HEK293 (cell line): ENCODE data around the gene TLNRD1.

Experiments used
- CTCF ChIA-PET: fragments of 350-600 bp; formaldehyde crosslinking; extraction: SDS; loops from one replicate; lab custom pipeline; 2021; ENCODE audit warnings: antibody characterized with exemption; lab: Yijun Ruan, JAX
- POLR2A ChIA-PET: fragments of 300-600 bp; formaldehyde crosslinking; extraction: SDS; loops from one replicate; lab custom pipeline; 2020; ENCODE audit warnings: antibody characterized with exemption, inconsistent platforms; lab: Yijun Ruan, JAX
- H3K27ac ChIP-seq: fragments of 200-500 bp; sonication (Bioruptor generic); 2 replicates; pipeline ENCODE4 v1.5.1; 2014; ENCODE audit warnings: low read depth, low read length, control low read depth, inconsistent platforms; ENCODE audit errors: extremely low read depth
- H3K36me3 ChIP-seq, 2 experiments: fragments of 200-500 bp in 1 of 2; sonication (Bioruptor generic) in 1 of 2; 1 replicate in 1 of 2; 2 replicates in 1 of 2; pipeline ENCODE4 v1.5.1; 2014 to 2017; ENCODE audit warnings: inconsistent platforms in 2 of 2, low read length in 2 of 2; ENCODE audit not compliant: control insufficient read depth in 2 of 2, insufficient read depth in 1 of 2
- H3K4me1 ChIP-seq: fragments of 200-500 bp; sonication (Bioruptor generic); 2 replicates; pipeline ENCODE4 v1.5.1; 2014; ENCODE audit warnings: mild to moderate bottlenecking, low read length, inconsistent platforms; ENCODE audit not compliant: control insufficient read depth, insufficient read depth
- H3K4me3 ChIP-seq: 2 replicates; pipeline ENCODE4 v1.5.1; 2011; ENCODE audit warnings: low read depth, mild to moderate bottlenecking, control low read depth, low read length, moderate library complexity
- H3K9me3 ChIP-seq: fragments of 200-500 bp; sonication (Bioruptor generic); 2 replicates; pipeline ENCODE4 v1.5.1; 2014; ENCODE audit warnings: low read depth, low read length, inconsistent platforms; ENCODE audit not compliant: control insufficient read depth, insufficient read depth
- GLI4 ChIP-seq: fragments of 450-650 bp; formaldehyde crosslinking; IDR thresholded peaks from 2 replicates; pipeline ENCODE4 v1.5.1; 2016; ENCODE audit warnings: missing biosample characterization, missing genetic modification characterization
- ZFP69B ChIP-seq: fragments of 450-650 bp; formaldehyde crosslinking; IDR thresholded peaks from 2 replicates; pipeline ENCODE4 v1.5.1; 2016; ENCODE audit warnings: missing biosample characterization, missing genetic modification characterization
- ZIC2 ChIP-seq: fragments of 450-650 bp; formaldehyde crosslinking; IDR thresholded peaks from 2 replicates; pipeline ENCODE4 v1.5.1; 2016; ENCODE audit warnings: missing biosample characterization, missing genetic modification characterization
- ZNF133 ChIP-seq: fragments of 450-650 bp; formaldehyde crosslinking; IDR thresholded peaks from 2 replicates; pipeline ENCODE4 v1.5.1; 2016; ENCODE audit warnings: missing biosample characterization, missing genetic modification characterization
- ZNF157 ChIP-seq: fragments of 450-650 bp; formaldehyde crosslinking; IDR thresholded peaks from 2 replicates; pipeline ENCODE4 v1.5.1; 2016; ENCODE audit warnings: missing biosample characterization, missing genetic modification characterization
- ZNF16 ChIP-seq: fragments of 450-650 bp; formaldehyde crosslinking; IDR thresholded peaks from 2 replicates; pipeline ENCODE4 v1.5.1; 2016; ENCODE audit warnings: low read depth, missing biosample characterization, missing genetic modification characterization
- ZNF423 ChIP-seq: fragments of 450-650 bp; formaldehyde crosslinking; IDR thresholded peaks from 2 replicates; pipeline ENCODE4 v1.5.1; 2016; ENCODE audit warnings: missing biosample characterization, missing genetic modification characterization
- ZNF48 ChIP-seq: fragments of 450-650 bp; formaldehyde crosslinking; IDR thresholded peaks from 2 replicates; pipeline ENCODE4 v1.5.1; 2016; ENCODE audit warnings: missing biosample characterization, missing genetic modification characterization
- ZNF514 ChIP-seq: fragments of 450-650 bp; formaldehyde crosslinking; IDR thresholded peaks from 2 replicates; pipeline ENCODE4 v1.5.1; 2016; ENCODE audit warnings: missing biosample characterization, missing genetic modification characterization
- ZNF548 ChIP-seq: fragments of 450-650 bp; formaldehyde crosslinking; IDR thresholded peaks from 2 replicates; pipeline ENCODE4 v1.5.1; 2016; ENCODE audit warnings: missing biosample characterization, missing genetic modification characterization
- ZNF626 ChIP-seq: fragments of 450-650 bp; sonication (Bioruptor Pico); formaldehyde crosslinking; IDR thresholded peaks from 2 replicates; pipeline ENCODE4 v1.5.1; 2018; ENCODE audit warnings: missing biosample characterization, missing genetic modification characterization, inconsistent platforms
- ZNF76 ChIP-seq: fragments of 450-650 bp; formaldehyde crosslinking; IDR thresholded peaks from 2 replicates; pipeline ENCODE4; 2016; ENCODE audit warnings: low read depth, missing biosample characterization, missing genetic modification characterization, borderline replicate concordance
- ZNF777 ChIP-seq: fragments of 450-650 bp; formaldehyde crosslinking; IDR thresholded peaks from 2 replicates; pipeline ENCODE4 v1.5.1; 2017; ENCODE audit warnings: missing biosample characterization, missing genetic modification characterization, borderline replicate concordance
- ZNF791 ChIP-seq: fragments of 450-650 bp; formaldehyde crosslinking; IDR thresholded peaks from 2 replicates; pipeline ENCODE4 v1.5.1; 2016; ENCODE audit warnings: missing biosample characterization, missing genetic modification characterization
- TF ChIP-seq, protein P1 (sequence below): fragments of 450-650 bp; IDR thresholded peaks from 2 replicates; pipeline ENCODE4 v1.5.1; 2018; ENCODE audit warnings: missing biosample characterization, mild to moderate bottlenecking, missing genetic modification characterization
- TF ChIP-seq, protein P2 (sequence below): fragments of 450-650 bp; formaldehyde crosslinking; IDR thresholded peaks from 2 replicates; pipeline ENCODE4 v1.5.1; 2016; ENCODE audit warnings: missing biosample characterization, missing genetic modification characterization
- TF ChIP-seq, protein P3 (sequence below): fragments of 450-650 bp; formaldehyde crosslinking; IDR thresholded peaks from 2 replicates; pipeline ENCODE4 v1.5.0; 2017; ENCODE audit warnings: missing biosample characterization, missing genetic modification characterization, borderline replicate concordance

Gene TLNRD1

DNA sequence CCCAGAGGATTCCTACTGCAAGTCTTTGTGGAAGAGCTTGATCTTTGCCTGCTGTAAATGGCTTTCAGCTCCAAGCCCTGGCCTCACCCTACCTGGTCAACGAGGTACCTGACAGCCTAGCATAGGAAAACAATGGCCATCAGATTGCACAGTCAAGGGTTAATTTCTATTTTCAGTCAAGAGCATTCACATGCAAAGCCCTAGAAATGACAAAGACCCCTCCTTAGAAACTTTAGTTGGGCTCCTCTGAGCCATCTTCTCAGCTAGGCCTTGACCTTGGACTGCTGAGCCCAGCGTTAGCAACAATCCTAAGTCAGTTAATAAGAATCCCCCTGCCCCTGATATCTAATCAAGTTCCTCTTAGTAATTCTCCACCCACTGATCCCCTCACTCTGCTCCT is 29.6 kb upstream of the TLNRD1 start:
- TF ChIP-seq ZNF791 (tag by site-specific recombination) (no peak), ZNF48 (tag by site-specific recombination) (no peak), ZIC2 (tag by site-specific recombination) (no peak), ZNF777 (tag by site-specific recombination) (no peak), GLI4 (tag by site-specific recombination) (no peak), ZNF514 (tag by site-specific recombination) (no peak), ZNF423 (tag by site-specific recombination) (no peak), ZNF133 (no peak), ZNF626 (tag by site-specific recombination) (no peak), ZNF157 (tag by site-specific recombination) (no peak), ZNF548 (tag by site-specific recombination) (no peak), ZNF16 (tag by site-specific recombination) (no peak), ZFP69B (tag by site-specific recombination) (no peak)
- TF ChIP-seq, protein P1, sequence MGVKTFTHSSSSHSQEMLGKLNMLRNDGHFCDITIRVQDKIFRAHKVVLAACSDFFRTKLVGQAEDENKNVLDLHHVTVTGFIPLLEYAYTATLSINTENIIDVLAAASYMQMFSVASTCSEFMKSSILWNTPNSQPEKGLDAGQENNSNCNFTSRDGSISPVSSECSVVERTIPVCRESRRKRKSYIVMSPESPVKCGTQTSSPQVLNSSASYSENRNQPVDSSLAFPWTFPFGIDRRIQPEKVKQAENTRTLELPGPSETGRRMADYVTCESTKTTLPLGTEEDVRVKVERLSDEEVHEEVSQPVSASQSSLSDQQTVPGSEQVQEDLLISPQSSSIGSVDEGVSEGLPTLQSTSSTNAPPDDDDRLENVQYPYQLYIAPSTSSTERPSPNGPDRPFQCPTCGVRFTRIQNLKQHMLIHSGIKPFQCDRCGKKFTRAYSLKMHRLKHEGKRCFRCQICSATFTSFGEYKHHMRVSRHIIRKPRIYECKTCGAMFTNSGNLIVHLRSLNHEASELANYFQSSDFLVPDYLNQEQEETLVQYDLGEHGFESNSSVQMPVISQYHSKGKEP (tag by site-specific recombination) = no peak
- TF ChIP-seq, protein P2, sequence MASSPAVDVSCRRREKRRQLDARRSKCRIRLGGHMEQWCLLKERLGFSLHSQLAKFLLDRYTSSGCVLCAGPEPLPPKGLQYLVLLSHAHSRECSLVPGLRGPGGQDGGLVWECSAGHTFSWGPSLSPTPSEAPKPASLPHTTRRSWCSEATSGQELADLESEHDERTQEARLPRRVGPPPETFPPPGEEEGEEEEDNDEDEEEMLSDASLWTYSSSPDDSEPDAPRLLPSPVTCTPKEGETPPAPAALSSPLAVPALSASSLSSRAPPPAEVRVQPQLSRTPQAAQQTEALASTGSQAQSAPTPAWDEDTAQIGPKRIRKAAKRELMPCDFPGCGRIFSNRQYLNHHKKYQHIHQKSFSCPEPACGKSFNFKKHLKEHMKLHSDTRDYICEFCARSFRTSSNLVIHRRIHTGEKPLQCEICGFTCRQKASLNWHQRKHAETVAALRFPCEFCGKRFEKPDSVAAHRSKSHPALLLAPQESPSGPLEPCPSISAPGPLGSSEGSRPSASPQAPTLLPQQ (tag by site-specific recombination) = no peak
- TF ChIP-seq, protein P3, sequence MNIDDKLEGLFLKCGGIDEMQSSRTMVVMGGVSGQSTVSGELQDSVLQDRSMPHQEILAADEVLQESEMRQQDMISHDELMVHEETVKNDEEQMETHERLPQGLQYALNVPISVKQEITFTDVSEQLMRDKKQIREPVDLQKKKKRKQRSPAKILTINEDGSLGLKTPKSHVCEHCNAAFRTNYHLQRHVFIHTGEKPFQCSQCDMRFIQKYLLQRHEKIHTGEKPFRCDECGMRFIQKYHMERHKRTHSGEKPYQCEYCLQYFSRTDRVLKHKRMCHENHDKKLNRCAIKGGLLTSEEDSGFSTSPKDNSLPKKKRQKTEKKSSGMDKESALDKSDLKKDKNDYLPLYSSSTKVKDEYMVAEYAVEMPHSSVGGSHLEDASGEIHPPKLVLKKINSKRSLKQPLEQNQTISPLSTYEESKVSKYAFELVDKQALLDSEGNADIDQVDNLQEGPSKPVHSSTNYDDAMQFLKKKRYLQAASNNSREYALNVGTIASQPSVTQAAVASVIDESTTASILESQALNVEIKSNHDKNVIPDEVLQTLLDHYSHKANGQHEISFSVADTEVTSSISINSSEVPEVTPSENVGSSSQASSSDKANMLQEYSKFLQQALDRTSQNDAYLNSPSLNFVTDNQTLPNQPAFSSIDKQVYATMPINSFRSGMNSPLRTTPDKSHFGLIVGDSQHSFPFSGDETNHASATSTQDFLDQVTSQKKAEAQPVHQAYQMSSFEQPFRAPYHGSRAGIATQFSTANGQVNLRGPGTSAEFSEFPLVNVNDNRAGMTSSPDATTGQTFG = no peak
- no peak overlapping the region for H3K4me3 ChIP-seq
- ChIA-PET POLR2A (interaction anchor here (0.6 kb wide), 1 partner anchor 29 kb away, joined by 3 read pairs; the partner anchor contains the start of gene TLNRD1), CTCF (interaction anchor here (0.6 to 8.4 kb wide), 11 partner anchors 8 to 515 kb away, joined by 3 to 137 read pairs (median 7); partner anchors contain the start of gene CEMIP)
- H3K27ac ChIP-seq = no peak overlapping the region
- peaks cover 5 to 12% of the 10 kb centered on the region in 2 experiments; a peak in 2 of 3 replicates for H3K36me3 ChIP-seq
- no peaks in the 10 kb centered on the region for H3K4me1 ChIP-seq
- no peaks in the 10 kb centered on the region for H3K9me3 ChIP-seq

DNA sequence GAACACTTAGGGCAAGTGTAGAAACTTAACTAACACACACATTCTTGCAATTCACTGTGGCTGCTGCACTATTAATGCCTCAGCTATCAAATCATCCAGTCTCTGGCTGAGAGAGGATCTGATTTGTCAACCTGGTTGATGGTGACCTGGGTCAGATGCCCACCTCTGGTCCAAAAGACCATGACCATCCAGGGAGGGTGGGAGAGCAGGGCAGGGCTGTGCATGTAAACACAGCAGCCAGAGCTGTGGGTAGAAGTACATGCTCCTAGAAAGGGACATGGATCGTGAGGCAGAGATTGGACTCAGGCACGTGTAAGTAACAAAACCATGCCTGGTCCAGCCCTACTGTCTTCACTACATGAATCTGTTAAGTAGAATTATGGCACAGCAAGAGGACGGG is 28.4 kb upstream of the TLNRD1 start:
- H3K27ac ChIP-seq = no peak overlapping the region
- POLR2A ChIA-PET = interaction anchor here (0.6 kb wide), 1 partner anchor 12 kb away, joined by 3 read pairs; no protein-coding TSS in a partner anchor
- CTCF ChIA-PET = interaction anchor here (0.5 to 8.4 kb wide), 7 partner anchors 110 to 954 kb away, joined by 4 to 137 read pairs (median 10); partner anchors contain the start of gene CEMIP
- no peaks in the 10 kb centered on the region for H3K9me3 ChIP-seq
- no peak for TF ChIP-seq ZNF76 (tag by site-specific recombination)
- TF ChIP-seq, protein P2 (tag by site-specific recombination) = no peak
- H3K36me3 ChIP-seq = peaks cover 5 to 12% of the 10 kb centered on the region in 2 experiments; a peak in 2 of 3 replicates
- H3K4me3 ChIP-seq = no peak overlapping the region
- no peaks in the 10 kb centered on the region for H3K4me1 ChIP-seq
